HEK293T (cell line): Measurements from ENCODE around the gene LRP1-AS.

Source experiments
- CTCF ChIA-PET: fragments of 350-600 bp; formaldehyde crosslinking; extraction: SDS; loops from one replicate; lab custom pipeline; 2021; ENCODE audit warnings: antibody characterized with exemption, inconsistent platforms; lab: Yijun Ruan, JAX
- POLR2A ChIA-PET: fragments of 350-600 bp; formaldehyde crosslinking; extraction: SDS; loops from one replicate; lab custom pipeline; 2020; ENCODE audit warnings: antibody characterized with exemption, inconsistent platforms; lab: Yijun Ruan, JAX
- DNase-seq: peaks from one replicate; pipeline ENCODE4 v3.0.0; 2012; ENCODE audit warnings: mixed read lengths; ENCODE audit errors: extremely low spot score
- ARNT ChIP-seq: fragments of 450-650 bp; IDR thresholded peaks from 2 replicates; pipeline ENCODE4 v1.6.1; 2017; ENCODE audit warnings: mild to moderate bottlenecking
- BHLHE40 ChIP-seq: fragments of 450-650 bp; IDR thresholded peaks from 2 replicates; pipeline ENCODE4 v1.6.1; 2016; ENCODE audit warnings: mild to moderate bottlenecking, moderate library complexity, borderline replicate concordance
- CTBP1 ChIP-seq: fragments of 450-650 bp; IDR thresholded peaks from 2 replicates; pipeline ENCODE4 v1.6.1; 2016; ENCODE audit warnings: borderline replicate concordance
- ELF4 ChIP-seq: fragments of 450-650 bp; IDR thresholded peaks from 2 replicates; pipeline ENCODE4 v1.6.1; 2017; ENCODE audit warnings: antibody characterized with exemption
- FOXA1 ChIP-seq: fragments of 450-650 bp; IDR thresholded peaks from 2 replicates; pipeline ENCODE4 v1.6.1; 2016; ENCODE audit warnings: mild to moderate bottlenecking
- FOXK2 ChIP-seq: fragments of 450-650 bp; IDR thresholded peaks from 2 replicates; pipeline ENCODE4 v1.6.1; 2016; ENCODE audit warnings: mild to moderate bottlenecking
- FOXM1 ChIP-seq: fragments of 450-650 bp; IDR thresholded peaks from 2 replicates; pipeline ENCODE4 v1.6.1; 2017; ENCODE audit warnings: mild to moderate bottlenecking, borderline replicate concordance
- HDGF ChIP-seq: fragments of 450-650 bp; IDR thresholded peaks from 2 replicates; pipeline ENCODE4 v1.6.1; 2017; ENCODE audit warnings: antibody characterized with exemption, borderline replicate concordance
- L3MBTL2 ChIP-seq: fragments of 450-650 bp; conservative IDR thresholded peaks from 2 replicates; pipeline ENCODE4 v1.6.1; 2016; ENCODE audit warnings: mild to moderate bottlenecking
- LEF1 ChIP-seq: fragments of 450-650 bp; IDR thresholded peaks from 2 replicates; pipeline ENCODE4 v1.6.1; 2017; ENCODE audit warnings: mild to moderate bottlenecking, borderline replicate concordance
- NFRKB ChIP-seq: fragments of 450-650 bp; IDR thresholded peaks from 2 replicates; pipeline ENCODE4 v1.6.1; 2016; ENCODE audit warnings: mild to moderate bottlenecking, moderate library complexity
- SP1 ChIP-seq: fragments of 450-650 bp; IDR thresholded peaks from 2 replicates; pipeline ENCODE4 v1.6.1; 2017
- SUZ12 ChIP-seq: fragments of 450-650 bp; IDR thresholded peaks from 2 replicates; pipeline ENCODE4 v1.6.1; 2016; ENCODE audit warnings: mild to moderate bottlenecking
- TARDBP ChIP-seq: fragments of 450-650 bp; IDR thresholded peaks from 2 replicates; pipeline ENCODE4 v1.6.1; 2016
- ZNF384 ChIP-seq: fragments of 450-650 bp; IDR thresholded peaks from 2 replicates; pipeline ENCODE4 v1.6.1; 2016
- TF ChIP-seq, protein P1 (sequence below): fragments of 450-650 bp; IDR thresholded peaks from 2 replicates; pipeline ENCODE4 v1.6.1; 2016

Gene LRP1-AS

DNA sequence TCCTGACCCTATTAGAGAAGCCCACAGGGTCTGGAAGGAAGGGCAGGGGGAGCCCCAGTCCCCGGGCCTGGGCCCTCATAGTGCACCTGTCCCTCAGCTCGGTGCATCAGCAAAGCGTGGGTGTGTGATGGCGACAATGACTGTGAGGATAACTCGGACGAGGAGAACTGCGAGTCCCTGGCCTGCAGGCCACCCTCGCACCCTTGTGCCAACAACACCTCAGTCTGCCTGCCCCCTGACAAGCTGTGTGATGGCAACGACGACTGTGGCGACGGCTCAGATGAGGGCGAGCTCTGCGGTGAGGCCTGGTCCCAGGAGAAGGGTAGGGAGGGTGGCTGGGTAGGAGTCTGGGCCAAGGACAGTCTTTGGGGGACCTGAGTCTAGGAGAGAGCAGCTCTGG lies 26.3 kb upstream of the LRP1-AS start:
- CTCF ChIA-PET, result interaction anchor here (0.7 to 4.2 kb wide), 8 partner anchors 9 to 87 kb away, joined by 3 to 21 read pairs (median 6); partner anchors contain the start of gene STAT6
- no peak for DNase-seq
- POLR2A ChIA-PET, result interaction anchor here (0.7 to 1.3 kb wide), 2 partner anchors 46 to 62 kb away, joined by 3 to 8 read pairs; partner anchors contain the start of genes LRP1 and STAT6
- no peak for TF ChIP-seq ELF4
- TF ChIP-seq, protein P1, sequence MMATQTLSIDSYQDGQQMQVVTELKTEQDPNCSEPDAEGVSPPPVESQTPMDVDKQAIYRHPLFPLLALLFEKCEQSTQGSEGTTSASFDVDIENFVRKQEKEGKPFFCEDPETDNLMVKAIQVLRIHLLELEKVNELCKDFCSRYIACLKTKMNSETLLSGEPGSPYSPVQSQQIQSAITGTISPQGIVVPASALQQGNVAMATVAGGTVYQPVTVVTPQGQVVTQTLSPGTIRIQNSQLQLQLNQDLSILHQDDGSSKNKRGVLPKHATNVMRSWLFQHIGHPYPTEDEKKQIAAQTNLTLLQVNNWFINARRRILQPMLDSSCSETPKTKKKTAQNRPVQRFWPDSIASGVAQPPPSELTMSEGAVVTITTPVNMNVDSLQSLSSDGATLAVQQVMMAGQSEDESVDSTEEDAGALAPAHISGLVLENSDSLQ, result no peak
- TF ChIP-seq HDGF, result no peak
- TF ChIP-seq FOXM1, result no peak
- TF ChIP-seq ARNT, result no peak
- TF ChIP-seq SUZ12, result no peak
- no peak for TF ChIP-seq CTBP1
- TF ChIP-seq NFRKB, result no peak
- no peak for TF ChIP-seq FOXA1
- TF ChIP-seq ZNF384, result no peak
- TF ChIP-seq SP1, result no peak
- no peak for TF ChIP-seq L3MBTL2
- TF ChIP-seq FOXK2, result no peak
- no peak for TF ChIP-seq BHLHE40
- no peak for TF ChIP-seq LEF1
- no peak for TF ChIP-seq TARDBP

DNA sequence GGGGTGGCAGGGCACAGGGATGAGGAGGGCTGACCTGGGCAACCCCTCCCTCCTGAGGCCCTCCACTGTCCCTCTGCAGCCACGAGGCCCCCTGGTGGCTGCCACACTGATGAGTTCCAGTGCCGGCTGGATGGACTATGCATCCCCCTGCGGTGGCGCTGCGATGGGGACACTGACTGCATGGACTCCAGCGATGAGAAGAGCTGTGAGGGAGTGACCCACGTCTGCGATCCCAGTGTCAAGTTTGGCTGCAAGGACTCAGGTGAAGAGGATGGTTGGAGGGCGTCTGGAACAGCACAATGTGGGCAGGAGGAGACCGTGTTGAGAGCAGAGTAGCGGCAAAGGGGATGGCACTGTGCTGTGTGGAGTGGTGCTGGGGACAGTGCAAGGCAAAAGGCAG lies 25.7 kb upstream of the LRP1-AS start:
- TF ChIP-seq BHLHE40, result no peak
- TF ChIP-seq SUZ12, result no peak
- no peak for TF ChIP-seq FOXK2
- no peak for TF ChIP-seq ARNT
- TF ChIP-seq LEF1, result no peak
- TF ChIP-seq CTBP1, result no peak
- no peak for TF ChIP-seq FOXM1
- no peak for TF ChIP-seq HDGF
- TF ChIP-seq SP1, result no peak
- TF ChIP-seq L3MBTL2, result no peak
- no peak for TF ChIP-seq TARDBP
- ChIA-PET CTCF (interaction anchor here (0.7 to 4.2 kb wide), 9 partner anchors 9 to 86 kb away, joined by 3 to 21 read pairs (median 5); partner anchors contain the start of genes LRP1 and STAT6), POLR2A (interaction anchor here (0.7 to 1.3 kb wide), 2 partner anchors 45 to 61 kb away, joined by 3 to 8 read pairs; partner anchors contain the start of genes LRP1 and STAT6)
- DNase-seq, result peak; percentile 62

DNA sequence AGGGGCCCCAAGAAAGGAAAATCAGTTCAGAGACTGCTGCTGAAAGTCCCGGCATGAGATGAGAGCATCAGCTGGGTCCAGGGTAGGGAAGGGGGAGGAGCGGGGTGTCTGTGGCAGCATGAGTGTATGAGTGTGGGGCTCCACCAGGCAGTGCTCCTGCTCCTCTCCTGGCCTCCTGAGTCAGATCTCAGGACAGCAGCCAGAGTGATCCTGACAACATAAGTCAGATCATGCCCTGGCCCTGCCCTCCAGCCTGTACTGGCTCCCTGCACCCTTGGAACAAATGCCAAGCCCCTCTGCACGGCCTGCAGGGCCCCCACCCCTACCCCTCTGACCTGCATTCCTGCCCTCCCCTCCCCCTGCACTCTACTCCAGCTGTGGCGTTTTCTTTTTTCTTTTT lies 24.2 kb upstream of the LRP1-AS start:
- ChIA-PET CTCF (interaction anchor here (2.8 kb wide), 1 partner anchor 47 kb away, joined by 16 read pairs; no protein-coding TSS in a partner anchor), POLR2A (interaction anchor here (1.0 kb wide), 1 partner anchor 44 kb away, joined by 7 read pairs; the partner anchor contains the start of gene LRP1)
- DNase-seq, result no peak

DNA sequence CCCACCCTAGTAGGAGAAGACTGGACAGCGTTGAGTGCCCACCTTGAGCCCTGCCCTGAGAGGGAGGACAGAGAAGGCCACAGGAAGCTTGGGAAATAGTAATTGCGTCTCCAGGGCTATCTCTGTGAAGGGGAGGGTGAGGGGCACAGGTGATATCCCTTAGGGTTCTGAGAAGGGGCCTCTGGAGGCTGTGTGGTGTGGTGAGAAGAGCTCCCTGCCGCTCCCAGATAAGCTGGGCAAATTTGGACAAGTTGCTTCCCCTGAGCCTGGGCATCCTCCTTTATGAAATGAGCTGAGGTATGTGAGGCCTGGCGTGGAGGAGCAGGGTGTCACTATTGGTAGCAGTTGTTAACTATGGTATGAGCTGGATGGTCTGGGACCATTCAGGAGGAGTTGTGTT lies 23.5 kb upstream of the LRP1-AS start:
- no peak for DNase-seq
- POLR2A ChIA-PET, result interaction anchor here (1.0 kb wide), 1 partner anchor 43 kb away, joined by 7 read pairs; the partner anchor contains the start of gene LRP1

More for the DNA sequence above, 24.2 kb upstream of the LRP1-AS start:
- no peak for TF ChIP-seq ELF4
- TF ChIP-seq FOXK2, result no peak
- no peak for TF ChIP-seq HDGF
- no peak for TF ChIP-seq ARNT
- no peak for TF ChIP-seq FOXM1
- TF ChIP-seq, protein P1, result no peak
- TF ChIP-seq LEF1, result no peak
- no peak for TF ChIP-seq TARDBP
- no peak for TF ChIP-seq SP1
- no peak for TF ChIP-seq NFRKB
- no peak for TF ChIP-seq SUZ12
- TF ChIP-seq FOXA1, result no peak
- TF ChIP-seq BHLHE40, result no peak
- TF ChIP-seq L3MBTL2, result no peak

DNA sequence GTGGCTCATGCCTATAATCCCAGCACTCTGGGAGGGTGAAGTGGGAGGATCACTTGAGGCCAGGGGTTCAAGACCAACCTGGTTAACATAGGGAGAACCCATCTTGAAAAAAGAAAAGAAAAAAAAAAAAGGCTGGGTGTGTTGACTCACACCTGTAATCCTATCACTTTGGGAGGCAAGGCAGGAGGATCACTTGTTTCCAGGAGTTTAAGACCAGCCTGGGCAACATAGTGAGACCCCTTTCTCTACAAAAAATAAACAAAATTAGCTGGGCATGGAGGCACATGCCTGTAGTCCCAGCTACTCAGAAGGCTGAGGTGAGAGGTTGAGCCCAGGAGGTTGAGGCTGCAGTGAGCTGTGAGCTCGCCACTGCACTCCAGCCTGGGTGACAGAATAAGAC lies 23.0 kb upstream of the LRP1-AS start:
- no peak for DNase-seq
- CTCF ChIA-PET, result no interaction called here
- POLR2A ChIA-PET, result interaction anchor here (1.0 kb wide), 1 partner anchor 43 kb away, joined by 7 read pairs; the partner anchor contains the start of gene LRP1
- no peak for TF ChIP-seq TARDBP
- TF ChIP-seq HDGF, result no peak
- no peak for TF ChIP-seq ZNF384
- TF ChIP-seq ELF4, result no peak
- no peak for TF ChIP-seq BHLHE40
- no peak for TF ChIP-seq LEF1
- no peak for TF ChIP-seq CTBP1
- TF ChIP-seq, protein P1, result no peak
- TF ChIP-seq FOXM1, result no peak
- no peak for TF ChIP-seq SP1
- TF ChIP-seq NFRKB, result no peak
- TF ChIP-seq ARNT, result no peak
- TF ChIP-seq FOXA1, result no peak

More for the DNA sequence above, 23.5 kb upstream of the LRP1-AS start:
- CTCF ChIA-PET, result no interaction called here
- TF ChIP-seq TARDBP (no peak), FOXM1 (no peak), FOXK2 (no peak), SP1 (no peak), HDGF (no peak), CTBP1 (no peak)
- TF ChIP-seq, protein P1, result no peak
